ENCODE measurements around the gene PAMR1. TPM values are rescaled to one million over a fixed set of nuclear protein-coding genes. Genes with fewer than 3 reads are reported as not detected.
A peak's percentile ranks its signal among the peaks of the same experiment; 100 is the strongest.

The PAMR1 gene
- total RNA-seq, 2 experiments from 2014 or later = not detected

- peaks cover 8% of the 10 kb centered on the region for H3K4me1 Mint-ChIP-seq
- H3K27me3 Mint-ChIP-seq = peaks cover 89% of the 10 kb centered on the region
- DNase-seq = peak; percentile 26
- H3K9me3 Mint-ChIP-seq = no peaks in the 10 kb centered on the region
- no peak within 1 kb of the TSS for H3K27ac Mint-ChIP-seq
- H3K4me3 Mint-ChIP-seq = peak within 1 kb of the TSS; percentile 66
- H3K36me3 Mint-ChIP-seq = no peaks in the 10 kb centered on the region
These were observed 106.1 kb downstream of the PAMR1 start, which contains the start of gene SLC1A2 for GRCh38 chr11:35419184-35419829. SLC1A2 (minus strand) TSS chr11:35419558; CDS start chr11:35418966, 592 bp downstream.

- H3K27me3 Mint-ChIP-seq = peaks cover 89% of the 10 kb centered on the region
- no peaks in the 10 kb centered on the region for H3K9me3 Mint-ChIP-seq
- DNase-seq = peak; percentile 39
- H3K4me3 Mint-ChIP-seq = peak overlapping the region; percentile 66
- no peaks in the 10 kb centered on the region for H3K36me3 Mint-ChIP-seq
- H3K27ac Mint-ChIP-seq = no peak overlapping the region
- peaks cover 8% of the 10 kb centered on the region for H3K4me1 Mint-ChIP-seq
These were observed 106.9 kb downstream of the PAMR1 start for GRCh38 chr11:35418282-35419183.

- no peak for DNase-seq
- Mint-ChIP-seq H3K36me3 (no peaks in the 10 kb centered on the region), H3K27ac (no peak overlapping the region), H3K4me1 (peaks cover 8% of the 10 kb centered on the region), H3K27me3 (peaks cover 76% of the 10 kb centered on the region), H3K9me3 (no peaks in the 10 kb centered on the region), H3K4me3 (no peak overlapping the region)
These were observed 109.9 kb downstream of the PAMR1 start for GRCh38 chr11:35415487-35415886.

- peaks cover 70% of the 10 kb centered on the region for H3K27me3 Mint-ChIP-seq
- no peaks in the 10 kb centered on the region for H3K36me3 Mint-ChIP-seq
- H3K9me3 Mint-ChIP-seq = no peaks in the 10 kb centered on the region
- no peak for DNase-seq
- H3K4me3 Mint-ChIP-seq = no peak overlapping the region
- no peak overlapping the region for H3K27ac Mint-ChIP-seq
- peaks cover 5% of the 10 kb centered on the region for H3K4me1 Mint-ChIP-seq
These were observed 110.6 kb downstream of the PAMR1 start for GRCh38 chr11:35414776-35415175.

GRCh38 chr11:35414311-35414710 lies 111.1 kb downstream of the PAMR1 start:
- H3K9me3 Mint-ChIP-seq = no peaks in the 10 kb centered on the region
- no peak overlapping the region for H3K27ac Mint-ChIP-seq
- peaks cover 5% of the 10 kb centered on the region for H3K4me1 Mint-ChIP-seq
- H3K4me3 Mint-ChIP-seq = no peak overlapping the region
- peaks cover 68% of the 10 kb centered on the region for H3K27me3 Mint-ChIP-seq
- H3K36me3 Mint-ChIP-seq = no peaks in the 10 kb centered on the region
- no peak for DNase-seq

- Mint-ChIP-seq H3K4me3 (no peak overlapping the region), H3K36me3 (no peaks in the 10 kb centered on the region), H3K9me3 (no peaks in the 10 kb centered on the region), H3K27ac (no peak overlapping the region), H3K4me1 (peaks cover 5% of the 10 kb centered on the region), H3K27me3 (peaks cover 65% of the 10 kb centered on the region)
- DNase-seq = no peak
These were observed 111.8 kb downstream of the PAMR1 start for GRCh38 chr11:35413598-35413997.

- peaks cover 52% of the 10 kb centered on the region for H3K27me3 Mint-ChIP-seq
- no peak overlapping the region for H3K27ac Mint-ChIP-seq
- DNase-seq = no peak
- no peaks in the 10 kb centered on the region for H3K36me3 Mint-ChIP-seq
- H3K9me3 Mint-ChIP-seq = no peaks in the 10 kb centered on the region
- no peak overlapping the region for H3K4me3 Mint-ChIP-seq
- no peaks in the 10 kb centered on the region for H3K4me1 Mint-ChIP-seq
These were observed 113.1 kb downstream of the PAMR1 start for GRCh38 chr11:35412285-35412684.

- no peaks in the 10 kb centered on the region for H3K36me3 Mint-ChIP-seq
- peaks cover 23% of the 10 kb centered on the region for H3K27me3 Mint-ChIP-seq
- H3K4me3 Mint-ChIP-seq = no peak overlapping the region
- no peak for DNase-seq
- no peaks in the 10 kb centered on the region for H3K9me3 Mint-ChIP-seq
- no peaks in the 10 kb centered on the region for H3K4me1 Mint-ChIP-seq
- no peak overlapping the region for H3K27ac Mint-ChIP-seq
These were observed 118.4 kb downstream of the PAMR1 start for GRCh38 chr11:35407041-35407440.

GRCh38 chr11:35404388-35404775 lies 121.0 kb downstream of the PAMR1 start:
- no peaks in the 10 kb centered on the region for H3K9me3 Mint-ChIP-seq
- H3K4me3 Mint-ChIP-seq = no peak overlapping the region
- H3K27ac Mint-ChIP-seq = no peak overlapping the region
- H3K36me3 Mint-ChIP-seq = no peaks in the 10 kb centered on the region
- H3K27me3 Mint-ChIP-seq = peaks cover 11% of the 10 kb centered on the region
- DNase-seq = no peak
- no peaks in the 10 kb centered on the region for H3K4me1 Mint-ChIP-seq

- no peak for DNase-seq
- H3K27ac Mint-ChIP-seq = no peak overlapping the region
- H3K9me3 Mint-ChIP-seq = no peaks in the 10 kb centered on the region
- H3K36me3 Mint-ChIP-seq = no peaks in the 10 kb centered on the region
- H3K27me3 Mint-ChIP-seq = peaks cover 11% of the 10 kb centered on the region
- H3K4me3 Mint-ChIP-seq = no peak overlapping the region
- H3K4me1 Mint-ChIP-seq = no peaks in the 10 kb centered on the region
These were observed 121.5 kb downstream of the PAMR1 start for GRCh38 chr11:35403765-35404387.

- Mint-ChIP-seq H3K27ac (no peak overlapping the region), H3K9me3 (no peaks in the 10 kb centered on the region), H3K27me3 (peaks cover 11% of the 10 kb centered on the region), H3K4me3 (no peak overlapping the region), H3K4me1 (no peaks in the 10 kb centered on the region), H3K36me3 (no peaks in the 10 kb centered on the region)
- no peak for DNase-seq
These were observed 122.4 kb downstream of the PAMR1 start for GRCh38 chr11:35402751-35403660.

GRCh38 chr11:35398881-35399280 lies 126.5 kb downstream of the PAMR1 start:
- Mint-ChIP-seq H3K36me3 (no peaks in the 10 kb centered on the region), H3K27ac (no peak overlapping the region), H3K4me1 (no peaks in the 10 kb centered on the region), H3K4me3 (no peak overlapping the region), H3K27me3 (no peaks in the 10 kb centered on the region), H3K9me3 (no peaks in the 10 kb centered on the region)
- DNase-seq = no peak

GRCh38 chr11:35394941-35395340 lies 130.5 kb downstream of the PAMR1 start:
- Mint-ChIP-seq H3K4me1 (peaks cover 21% of the 10 kb centered on the region), H3K36me3 (no peaks in the 10 kb centered on the region), H3K27me3 (no peaks in the 10 kb centered on the region), H3K9me3 (no peaks in the 10 kb centered on the region), H3K27ac (no peak overlapping the region), H3K4me3 (no peak overlapping the region)
- no peak for DNase-seq

- Mint-ChIP-seq H3K27ac (no peak overlapping the region), H3K4me1 (peaks cover 21% of the 10 kb centered on the region), H3K36me3 (no peaks in the 10 kb centered on the region), H3K27me3 (no peaks in the 10 kb centered on the region), H3K4me3 (no peak overlapping the region), H3K9me3 (no peaks in the 10 kb centered on the region)
- no peak for DNase-seq
These were observed 132.3 kb downstream of the PAMR1 start for GRCh38 chr11:35393098-35393497.
